Renal pelvis (tissue), 4 donors: ENCODE data around the gene CCNG2. TPM values are rescaled to one million over a fixed set of nuclear protein-coding genes. Genes with fewer than 3 reads are reported as not detected.
A peak's percentile ranks its signal among the peaks of the same experiment; 100 is the strongest.

Experiments used
- DNase-seq: peaks from one replicate; pipeline ENCODE4 v3.0.0-alpha.2; 2013
- polyA plus RNA-seq, 3 donors: library from polyadenylated mRNA; unstranded; fragments of 120-200 nt; gene quantifications; one replicate each; pipeline ENCODE4 v1.2.1, GENCODE V29; 2013; ENCODE audit not compliant: insufficient read length in 3 of 3

The CCNG2 gene
- polyA plus RNA-seq, 3 donors = 120 to 155 (median 144) TPM

GRCh38 chr4:77199276-77199675 lies 42.3 kb downstream of the CCNG2 start:
- no peak for DNase-seq

DNA sequence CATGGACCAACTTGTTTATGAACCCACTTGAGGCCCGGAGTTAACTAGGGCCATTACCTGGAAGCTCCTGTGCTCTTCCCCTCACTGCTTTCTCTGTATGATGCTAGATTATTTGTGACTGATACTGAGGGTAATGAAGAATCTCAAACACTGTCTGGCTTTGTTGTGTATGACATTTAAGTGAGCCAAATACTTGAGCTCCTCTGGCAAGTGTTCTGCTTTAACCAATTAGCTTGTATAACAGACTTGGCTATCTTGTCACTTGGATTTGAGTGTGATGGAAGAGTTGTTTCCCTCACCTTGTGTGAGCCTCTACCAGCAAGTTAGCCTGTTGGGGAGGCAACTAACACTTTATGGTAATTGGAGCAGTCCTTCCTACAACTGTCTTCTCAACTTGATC lies 42.7 kb downstream of the CCNG2 start:
- DNase-seq = no peak

DNA sequence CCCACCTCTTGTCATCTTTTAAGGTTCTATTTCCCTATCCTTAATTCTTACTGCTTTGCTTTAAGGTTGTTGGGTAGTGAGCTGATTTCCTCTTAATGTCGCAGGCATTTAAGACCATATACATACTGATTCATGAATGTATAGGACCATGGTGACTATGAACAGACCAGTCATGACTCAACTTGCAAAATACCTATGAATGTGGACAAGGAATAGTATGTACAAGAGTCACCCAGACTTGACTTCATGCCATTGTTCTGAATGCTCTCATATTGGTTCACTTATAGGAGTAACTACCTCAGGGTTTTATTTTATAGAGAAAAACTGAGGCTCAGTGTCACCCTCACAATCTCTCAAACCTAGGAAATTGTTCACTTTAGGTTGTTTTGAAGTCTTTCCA lies 44.3 kb downstream of the CCNG2 start:
- DNase-seq = no peak

GRCh38 chr4:77201857-77202256 lies 44.9 kb downstream of the CCNG2 start:
- DNase-seq = no peak

DNA sequence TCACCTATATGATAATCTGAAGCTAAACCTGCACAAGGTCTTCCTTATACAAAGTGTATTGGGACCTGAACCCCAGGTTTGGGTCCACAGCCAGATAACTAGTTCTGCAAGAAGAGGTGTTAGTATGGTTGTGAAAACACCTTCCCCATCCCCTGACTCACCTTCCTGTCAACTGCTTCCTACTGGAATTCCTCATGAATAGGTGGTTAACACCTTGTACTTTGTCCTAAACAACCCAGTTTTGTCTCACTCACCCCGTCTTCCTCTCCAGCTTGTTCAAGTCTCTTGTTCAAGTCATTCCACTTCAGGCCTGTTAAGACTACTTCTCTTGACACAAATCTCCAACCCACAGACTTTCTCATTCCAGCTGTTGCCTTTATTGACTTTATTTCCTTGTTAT lies 45.5 kb downstream of the CCNG2 start:
- no peak for DNase-seq

GRCh38 chr4:77203380-77204197 lies 46.6 kb downstream of the CCNG2 start:
- peak; percentile 86 for DNase-seq

GRCh38 chr4:77204621-77205020 lies 47.6 kb downstream of the CCNG2 start:
- DNase-seq = no peak

DNA sequence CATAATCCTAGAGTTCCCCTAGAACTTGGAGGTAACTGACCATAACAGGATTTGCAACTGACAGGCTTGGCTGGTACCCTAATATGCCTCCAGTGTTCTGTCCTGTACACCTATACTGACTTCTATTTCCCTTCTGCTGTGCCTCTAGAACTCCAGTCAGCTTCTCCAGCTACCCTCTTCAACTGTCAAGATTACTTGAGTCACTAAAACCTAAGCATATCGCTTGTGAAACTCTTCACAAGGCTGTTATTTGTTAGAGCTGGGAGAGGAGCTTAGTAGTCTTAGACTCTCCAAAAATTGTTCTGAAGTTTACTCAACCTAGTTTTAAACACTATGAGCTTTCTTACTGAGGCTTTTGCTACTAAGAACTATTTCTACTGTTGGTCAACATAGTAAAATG lies 52.0 kb downstream of the CCNG2 start:
- DNase-seq = no peak

- DNase-seq = no peak
These were observed 52.9 kb downstream of the CCNG2 start for GRCh38 chr4:77209936-77210335.

- no peak for DNase-seq
These were observed 58.1 kb downstream of the CCNG2 start for GRCh38 chr4:77215107-77215506.

DNA sequence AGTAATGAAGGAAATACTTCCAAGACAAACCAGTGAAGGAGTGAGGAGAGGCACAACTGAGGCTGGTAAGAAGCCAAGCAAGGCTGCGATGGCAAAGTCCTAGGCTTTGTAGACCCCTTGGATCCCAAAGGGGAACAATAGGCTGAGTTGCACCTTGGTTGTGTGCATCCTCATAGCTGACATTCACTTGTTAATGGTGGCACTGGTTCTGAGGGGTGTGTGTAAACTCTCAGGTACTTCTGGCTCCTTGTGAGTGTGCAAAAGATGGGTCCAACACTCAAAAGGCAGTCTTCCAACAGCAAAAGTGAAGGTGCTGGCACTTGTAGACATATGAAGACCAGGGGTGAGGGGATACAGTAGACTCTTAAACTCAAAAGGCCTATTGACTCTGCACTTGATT lies 60.5 kb downstream of the CCNG2 start:
- DNase-seq = no peak

GRCh38 chr4:77219266-77219665 lies 62.3 kb downstream of the CCNG2 start:
- DNase-seq = no peak

Other genes starting within 250 kb of the CCNG2 start
- 100 to 1,000 TPM; 226 to 293 (median 253) TPM for gene SEPTIN11, start 207.5 kb upstream of the CCNG2 start, polyA plus RNA-seq
- 100 to 1,000 TPM; 341 to 401 (median 398) TPM for gene CCNI, start 81.2 kb upstream of the CCNG2 start, polyA plus RNA-seq